HG03432 (cell line): ENCODE results near the gene NEUROD4.
A peak's percentile ranks its signal among the peaks of the same experiment; 100 is the strongest.

ENCODE experiments used
- ATAC-seq: cut with Tn5 transposase; IDR thresholded peaks from one replicate; pipeline ENCODE4 v1.9.1; 2021; ENCODE audit warnings: mild to moderate bottlenecking, moderate library complexity; ENCODE audit not compliant: unreplicated experiment

NEUROD4 gene

GRCh38 chr12:54997929-54998522 is 21.7 kb upstream of the NEUROD4 start:
- no peak for ATAC-seq

DNA sequence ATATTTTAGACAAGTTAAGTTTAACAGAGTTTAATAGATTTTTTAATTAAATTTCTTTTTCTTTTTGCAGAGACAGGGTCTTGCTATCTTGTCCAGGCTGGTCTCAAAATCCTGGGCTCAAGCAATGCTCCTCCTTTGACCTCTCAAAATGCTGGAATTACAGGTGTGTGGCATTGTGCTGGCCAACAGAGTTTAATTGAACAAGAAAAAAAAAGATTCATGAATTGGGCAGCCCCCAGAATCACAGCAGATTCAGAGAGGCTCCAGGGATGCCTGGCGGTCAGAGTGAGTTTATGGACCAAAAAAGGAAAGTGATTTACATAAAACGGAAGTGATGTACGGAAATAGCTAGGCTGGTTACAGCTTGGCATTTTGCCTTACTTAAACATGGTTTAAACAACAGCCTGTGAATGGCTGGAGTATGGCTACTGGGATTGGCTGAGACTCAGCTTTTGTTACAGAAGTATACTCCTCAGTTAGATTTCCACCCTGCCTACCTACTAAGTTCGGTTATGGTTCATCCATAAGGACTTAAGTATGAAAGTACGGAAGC is 20.7 kb upstream of the NEUROD4 start:
- no peak for ATAC-seq

DNA sequence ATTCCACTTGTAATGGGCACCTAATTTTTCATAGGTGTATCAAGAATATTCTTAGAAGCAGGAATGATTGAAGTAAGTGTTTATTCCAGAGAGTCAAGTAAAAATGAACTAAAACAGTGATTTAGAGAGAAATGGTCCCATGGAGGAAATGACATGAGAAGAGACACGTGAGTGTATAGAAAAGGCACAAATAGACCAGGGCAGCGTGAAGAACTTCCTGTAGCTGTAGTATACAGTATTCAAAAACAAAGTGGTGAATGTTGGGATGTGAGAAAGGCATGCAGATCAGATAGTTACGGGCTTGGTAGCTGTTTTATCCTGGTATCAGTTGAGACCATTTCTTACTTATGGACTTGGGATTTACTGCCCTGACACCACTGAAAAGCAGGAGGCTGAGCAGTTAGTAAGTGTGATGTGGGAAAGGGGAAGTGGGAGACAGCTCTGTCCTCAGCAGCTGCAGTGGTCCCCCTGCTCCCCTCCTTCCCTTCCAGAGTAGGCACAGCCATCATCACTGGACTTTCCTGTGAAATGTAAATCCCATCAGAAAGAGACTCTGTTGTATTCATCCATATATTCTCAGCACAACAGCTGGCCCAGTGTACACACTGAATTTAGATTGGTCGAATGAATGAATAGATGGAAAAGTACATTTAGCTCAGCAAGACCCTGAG is 18.4 kb upstream of the NEUROD4 start:
- peak; percentile 49 for ATAC-seq

DNA sequence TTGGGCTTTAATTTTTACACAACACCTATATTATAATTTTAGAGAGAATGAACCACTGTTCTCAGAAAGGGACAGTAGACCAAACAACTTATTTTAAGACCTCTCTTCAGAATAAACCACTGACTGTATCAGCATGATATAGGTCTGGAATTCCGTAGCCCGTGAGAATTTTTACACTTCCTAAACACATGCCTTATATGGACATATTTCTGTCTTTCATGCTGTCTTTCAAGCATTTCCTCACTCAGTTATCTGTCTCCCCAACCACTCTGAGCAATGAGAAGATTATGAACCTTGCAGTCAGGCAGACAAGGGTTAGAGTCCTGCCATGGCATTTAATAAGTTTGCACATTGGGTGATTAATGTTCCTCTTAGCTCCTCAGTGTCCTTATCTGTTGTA is 17.4 kb upstream of the NEUROD4 start:
- ATAC-seq = no peak

- no peak for ATAC-seq
Measured at GRCh38 chr12:55008944-55009585, 10.7 kb upstream of the NEUROD4 start.

- ATAC-seq = no peak
Measured at GRCh38 chr12:55017416-55017925, 2.3 kb upstream of the NEUROD4 start.

GRCh38 chr12:55024575-55024974 is 4.8 kb downstream of the NEUROD4 start:
- no peak for ATAC-seq

DNA sequence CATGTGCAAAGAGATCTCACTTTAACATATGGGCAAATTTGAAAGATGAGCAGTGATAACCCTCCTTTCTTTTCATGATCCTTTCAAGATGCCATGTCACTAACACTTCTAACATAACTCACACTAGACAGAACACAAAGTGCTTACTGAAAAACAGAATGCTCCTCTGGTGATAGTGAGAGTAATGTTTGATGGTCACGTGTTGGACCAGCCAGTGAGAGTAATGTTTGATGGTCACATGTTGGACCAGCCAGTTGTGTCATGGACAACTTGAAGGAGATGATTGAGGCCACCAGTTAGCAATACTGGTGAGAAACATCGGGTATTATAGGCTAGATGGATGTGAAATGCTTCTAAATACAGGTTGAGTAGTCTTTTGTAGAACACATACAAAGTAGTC is 5.7 kb downstream of the NEUROD4 start:
- no peak for ATAC-seq

DNA sequence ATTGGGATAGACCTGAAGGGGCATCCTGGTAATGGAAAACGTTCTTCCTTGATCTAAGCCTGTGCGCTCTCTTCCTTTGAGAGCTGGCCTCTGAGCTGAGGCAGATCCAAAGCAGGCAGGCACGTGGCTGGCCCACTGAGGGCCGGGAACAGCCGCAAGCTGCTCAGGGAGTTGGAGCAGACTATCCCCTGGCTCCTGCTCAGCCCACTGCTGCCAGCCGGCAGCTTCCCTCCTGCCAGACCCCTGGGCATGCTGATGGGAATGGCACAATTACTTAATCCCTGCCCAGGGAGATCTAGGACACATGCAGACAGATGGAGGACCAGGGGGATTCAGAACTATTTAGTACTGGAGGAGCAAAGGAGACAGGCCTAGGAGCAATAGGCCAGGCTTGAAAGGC is 14.4 kb downstream of the NEUROD4 start:
- no peak for ATAC-seq

DNA sequence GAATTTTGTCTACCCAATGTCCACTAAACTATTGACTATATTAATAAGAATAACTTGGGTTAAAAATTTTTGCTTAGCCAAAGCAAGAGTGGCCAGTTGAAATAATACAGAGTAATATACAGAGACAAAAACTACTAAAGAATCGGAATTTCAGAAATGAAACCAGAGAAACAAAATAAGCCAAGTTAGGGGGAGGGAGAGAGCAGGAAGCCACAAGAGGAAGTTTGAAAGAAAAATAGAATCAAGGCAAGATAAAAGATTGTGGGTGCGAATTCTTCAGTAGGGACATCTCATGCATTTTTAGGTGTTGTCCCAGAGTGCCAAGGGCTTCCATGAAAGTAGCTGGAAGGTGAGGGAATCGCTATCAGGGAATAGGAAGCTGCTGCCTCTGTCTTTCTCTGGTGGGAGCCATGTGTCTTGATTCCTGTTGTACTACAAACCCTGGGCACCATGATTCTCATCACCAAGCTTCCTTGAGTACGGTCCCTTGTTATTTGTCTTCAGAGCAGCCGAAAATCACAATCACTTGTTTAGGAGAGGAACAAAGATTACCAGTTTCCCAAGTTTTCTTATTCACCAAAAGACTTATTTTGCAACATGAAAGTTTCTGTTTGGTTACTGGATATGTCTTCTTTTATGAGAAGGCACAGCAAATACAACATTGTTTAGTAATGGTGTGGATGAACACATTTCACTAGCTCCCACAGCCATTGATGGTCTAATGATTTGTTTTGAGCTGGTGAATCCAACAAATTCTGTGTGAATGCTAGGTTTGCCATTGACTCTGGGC is 16.7 kb downstream of the NEUROD4 start:
- ATAC-seq = no peak

DNA sequence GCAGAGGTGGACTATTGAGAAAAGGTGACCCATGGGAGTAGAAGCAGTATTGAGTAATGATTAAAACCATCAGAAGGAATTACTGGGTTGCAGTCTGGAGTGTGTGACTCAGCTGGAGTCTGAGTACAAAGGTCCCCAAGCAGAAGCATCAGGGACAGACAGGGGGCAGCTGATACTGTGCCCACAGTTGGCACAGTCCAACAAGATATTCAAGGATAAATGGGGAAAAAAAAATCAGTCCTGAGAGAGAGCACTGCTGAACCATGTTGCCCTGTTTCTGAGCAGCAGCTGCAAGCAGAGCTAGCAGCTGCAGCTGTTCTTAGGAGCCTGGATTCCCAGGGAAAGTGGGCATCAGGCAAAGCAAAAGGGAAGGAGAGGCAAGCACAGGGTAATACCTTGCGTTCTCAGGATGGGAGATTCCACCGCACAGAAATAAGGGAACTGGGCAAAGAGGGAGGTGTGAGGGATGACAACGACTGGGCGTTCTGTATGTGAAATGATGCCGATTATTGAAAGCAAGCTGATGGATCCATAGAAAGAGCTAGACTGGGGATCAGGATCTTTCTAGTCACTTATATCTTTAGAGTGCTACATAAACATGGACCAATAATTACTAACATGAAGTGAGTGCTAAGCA is 17.7 kb downstream of the NEUROD4 start:
- ATAC-seq = no peak

DNA sequence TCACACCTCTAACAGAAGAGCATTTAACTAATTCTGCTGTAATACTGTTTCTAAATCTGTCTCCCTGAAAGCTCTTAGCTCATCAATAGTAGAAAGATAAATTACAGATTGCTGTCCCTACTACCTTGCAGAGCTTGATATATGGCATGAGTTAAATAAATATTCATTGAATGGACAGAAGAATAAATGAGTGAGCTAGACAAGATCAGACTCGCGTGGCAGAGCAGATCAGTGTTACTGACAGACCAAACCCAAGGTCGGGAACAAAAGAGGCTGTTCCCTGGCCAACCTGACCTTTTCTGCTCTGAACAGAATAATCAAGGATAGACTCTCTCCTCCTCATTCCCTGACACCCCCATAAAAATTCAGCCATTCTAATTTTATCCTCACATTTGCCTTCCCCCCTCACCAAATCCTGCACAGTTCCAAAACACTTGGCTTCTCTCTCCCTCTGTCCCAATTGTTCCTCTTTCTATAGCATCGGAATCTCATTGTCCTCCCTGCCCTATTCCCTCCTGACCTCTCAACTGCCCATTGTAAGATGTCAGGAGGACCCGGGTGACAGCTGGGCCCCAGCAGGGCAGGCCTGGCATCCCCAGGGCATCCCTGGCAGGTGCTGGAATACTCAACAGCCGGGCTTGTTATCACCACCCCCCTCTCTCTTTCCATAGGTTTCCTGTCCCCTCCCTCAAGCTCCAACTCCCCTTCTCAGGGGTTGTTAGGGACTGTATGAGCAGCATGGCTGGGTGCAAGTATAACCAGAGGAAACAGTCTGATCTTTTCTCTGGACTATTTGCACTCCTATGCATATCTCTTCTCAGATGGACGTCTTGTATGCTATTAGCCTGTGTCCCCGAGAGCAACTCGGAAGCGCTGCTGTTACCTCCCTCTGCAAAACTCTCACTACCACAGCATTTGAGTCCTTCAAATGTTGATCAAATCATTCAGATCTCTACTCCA is 19.9 kb downstream of the NEUROD4 start:
- no peak for ATAC-seq

DNA sequence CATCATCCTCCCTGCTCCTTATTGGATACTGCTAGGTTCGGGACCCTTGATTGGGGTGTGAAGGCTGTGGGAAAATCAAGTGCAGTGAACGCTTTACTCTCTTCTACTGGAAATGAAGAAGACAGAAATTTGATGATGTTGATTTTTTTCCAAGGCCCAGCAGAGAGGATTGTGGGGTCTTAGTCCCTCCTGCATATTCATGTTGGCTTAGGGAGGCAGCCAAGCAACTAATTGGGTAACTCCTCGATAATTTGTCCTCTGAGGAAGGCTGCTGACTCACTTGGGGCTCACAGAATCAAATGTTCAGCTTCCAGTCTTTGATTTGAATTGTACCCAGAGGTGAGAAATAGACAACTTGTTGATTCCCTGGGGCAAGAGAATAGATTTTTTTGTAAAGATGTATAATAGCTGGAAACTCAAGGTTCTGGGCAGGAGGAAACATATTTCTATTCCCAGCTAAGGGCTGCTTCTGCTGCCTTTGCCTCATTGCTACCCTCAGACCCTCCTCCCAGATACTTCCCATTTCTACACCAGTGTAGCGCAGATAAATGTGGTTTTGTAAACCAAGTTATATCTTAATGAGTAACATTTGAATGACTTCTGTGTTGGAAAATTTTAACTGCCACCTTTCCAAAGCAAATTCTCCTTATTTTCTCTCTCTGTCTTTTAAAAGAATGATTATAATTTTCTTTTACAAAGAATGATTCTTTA is 21.7 kb downstream of the NEUROD4 start:
- no peak for ATAC-seq

DNA sequence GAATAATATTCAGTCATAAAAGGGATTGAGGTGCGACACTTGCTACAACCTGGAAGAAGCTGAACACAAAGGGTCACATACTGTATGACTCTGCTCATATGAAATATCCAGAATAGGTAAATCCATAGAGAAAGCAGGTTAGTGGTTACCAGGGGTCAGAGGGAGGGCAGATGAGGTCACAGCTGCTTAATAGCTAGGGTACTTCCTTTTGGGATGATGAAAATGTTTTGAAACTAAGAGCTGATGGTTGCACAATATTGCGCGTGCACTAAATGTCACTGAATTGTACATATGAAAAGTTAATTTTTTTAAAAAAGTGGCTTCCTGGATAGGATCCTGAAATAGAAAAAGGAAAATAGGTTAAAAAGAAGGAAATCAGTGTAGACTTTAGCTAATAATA is 23.8 kb downstream of the NEUROD4 start:
- no peak for ATAC-seq

GRCh38 chr12:55044135-55044534 is 24.4 kb downstream of the NEUROD4 start:
- no peak for ATAC-seq

DNA sequence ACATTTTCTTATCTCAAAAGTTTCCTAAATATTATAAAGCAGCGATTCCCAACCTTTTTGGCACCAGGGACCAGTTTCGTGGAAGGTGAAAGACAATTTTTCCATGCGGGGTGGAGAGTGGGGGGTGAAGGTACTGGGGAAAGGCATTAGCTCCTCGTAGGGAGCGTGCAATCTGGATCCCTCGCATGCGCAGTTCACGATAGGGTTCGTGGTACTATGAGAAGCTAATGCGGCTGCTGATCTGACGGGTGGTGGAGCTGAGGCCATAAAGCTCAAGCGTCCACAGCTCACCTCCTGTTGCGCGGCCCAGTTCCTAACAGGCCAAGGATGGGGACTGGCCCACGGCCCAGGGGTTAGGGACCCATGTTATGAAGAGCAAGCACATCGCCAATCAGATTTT is 29.9 kb downstream of the NEUROD4 start:
- no peak for ATAC-seq

- ATAC-seq = no peak
Measured at GRCh38 chr12:55051197-55051947, 31.6 kb downstream of the NEUROD4 start.

- ATAC-seq = no peak
Measured at GRCh38 chr12:55057481-55057880, 37.7 kb downstream of the NEUROD4 start.
